Trophoblast cell (in vitro differentiated cells and primary cell): ENCODE measurements around the gene ALOX5.

Experiments used
- DNase-seq, 2 donors: peaks; one replicate each; pipeline ENCODE4 v3.0.0-alpha.2; 2016
- H2AFZ ChIP-seq: 2 replicates; pipeline ENCODE4 v1.6.1; 2013; ENCODE audit warnings: low read length, moderate library complexity, mild to moderate bottlenecking; ENCODE audit not compliant: insufficient read depth, poor library complexity
- H2AK5ac ChIP-seq: 2 replicates; pipeline ENCODE4 v1.6.1; 2013; ENCODE audit warnings: mild to moderate bottlenecking, low read length
- H2BK120ac ChIP-seq: 2 replicates; pipeline ENCODE4 v1.6.1; 2013; ENCODE audit warnings: low read length, mild to moderate bottlenecking, moderate library complexity; ENCODE audit not compliant: insufficient read depth, poor library complexity
- H2BK12ac ChIP-seq: 2 replicates; pipeline ENCODE4 v1.6.1; 2013; ENCODE audit warnings: mild to moderate bottlenecking, low read length, moderate library complexity
- H2BK5ac ChIP-seq: 2 replicates; pipeline ENCODE4 v1.6.1; 2013; ENCODE audit warnings: low read length, low read depth, moderate library complexity, mild to moderate bottlenecking; ENCODE audit not compliant: poor library complexity
- H3K14ac ChIP-seq: 2 replicates; pipeline ENCODE4 v1.6.1; 2013; ENCODE audit warnings: mild to moderate bottlenecking, low read length
- H3K18ac ChIP-seq: 2 replicates; pipeline ENCODE4 v1.6.1; 2013; ENCODE audit warnings: mild to moderate bottlenecking, low read length
- H3K23ac ChIP-seq: 2 replicates; pipeline ENCODE4 v1.6.1; 2013; ENCODE audit warnings: low read length
- H3K27ac ChIP-seq: 2 replicates; pipeline ENCODE4 v1.5.1; 2013; ENCODE audit warnings: low read depth, mild to moderate bottlenecking, inconsistent platforms, low read length, moderate library complexity
- H3K27me3 ChIP-seq: 2 replicates; pipeline ENCODE4 v1.6.1; 2013; ENCODE audit warnings: inconsistent platforms, mild to moderate bottlenecking, low read length, moderate library complexity; ENCODE audit not compliant: insufficient read depth
- H3K36me3 ChIP-seq, 2 experiments: 1 replicate in 1 of 2; 2 replicates in 1 of 2; pipeline ENCODE4 v1.6.1; 2013; ENCODE audit warnings: low read length in 2 of 2, mild to moderate bottlenecking in 2 of 2, moderate library complexity in 1 of 2; ENCODE audit not compliant: insufficient read depth in 2 of 2, control insufficient read depth in 1 of 2
- H3K4ac ChIP-seq: 2 replicates; pipeline ENCODE4 v1.6.1; 2013; ENCODE audit warnings: low read depth, mild to moderate bottlenecking, low read length, moderate library complexity
- H3K4me1 ChIP-seq, 2 experiments: 1 replicate in 1 of 2; 2 replicates in 1 of 2; pipeline ENCODE4 v1.6.1; 2013; ENCODE audit warnings: low read length in 2 of 2, mild to moderate bottlenecking in 2 of 2, moderate library complexity in 1 of 2; ENCODE audit not compliant: insufficient read depth in 2 of 2, control insufficient read depth in 1 of 2
- H3K4me2 ChIP-seq: 2 replicates; pipeline ENCODE4 v1.6.1; 2013; ENCODE audit warnings: inconsistent platforms, mild to moderate bottlenecking, low read length, moderate library complexity
- H3K4me3 ChIP-seq: 2 replicates; pipeline ENCODE4 v1.5.1; 2013; ENCODE audit warnings: mild to moderate bottlenecking, low read depth, low read length, inconsistent platforms
- H3K79me1 ChIP-seq: one replicate; pipeline ENCODE4 v1.6.1; 2013; ENCODE audit warnings: low read length
- H3K79me2 ChIP-seq: 2 replicates; pipeline ENCODE4 v1.6.1; 2013; ENCODE audit warnings: low read length, mild to moderate bottlenecking; ENCODE audit not compliant: control insufficient read depth, insufficient read depth, poor library complexity
- H3K9ac ChIP-seq: 2 replicates; pipeline ENCODE4 v1.6.1; 2013; ENCODE audit warnings: mild to moderate bottlenecking, low read length
- H3K9me3 ChIP-seq: 2 replicates; pipeline ENCODE4 v1.6.1; 2013; ENCODE audit warnings: low read depth, mild to moderate bottlenecking, control low read depth, inconsistent platforms, low read length; ENCODE audit not compliant: insufficient read depth
- H4K12ac ChIP-seq: 2 replicates; pipeline ENCODE4 v1.6.1; 2013; ENCODE audit warnings: low read depth, mild to moderate bottlenecking, low read length, moderate library complexity
- H4K8ac ChIP-seq: 2 replicates; pipeline ENCODE4 v1.6.1; 2013; ENCODE audit warnings: low read depth, mild to moderate bottlenecking, low read length, moderate library complexity
- H4K91ac ChIP-seq: one replicate; pipeline ENCODE4 v1.6.1; 2013; ENCODE audit warnings: low read depth, mild to moderate bottlenecking, low read length, moderate library complexity
- whole genome bisulfite sequencing: extraction: QIAGEN DNeasy Blood & Tissue Kit; methylation state at CpG from one replicate; pipeline ENCODE4 v1.1.7; 2013; ENCODE audit warnings: missing lambda C conversion rate; ENCODE audit not compliant: insufficient read length, insufficient coverage; ENCODE audit errors: extremely low coverage; 5-methylcytosine and 5-hydroxymethylcytosine counted together

Gene ALOX5

DNA sequence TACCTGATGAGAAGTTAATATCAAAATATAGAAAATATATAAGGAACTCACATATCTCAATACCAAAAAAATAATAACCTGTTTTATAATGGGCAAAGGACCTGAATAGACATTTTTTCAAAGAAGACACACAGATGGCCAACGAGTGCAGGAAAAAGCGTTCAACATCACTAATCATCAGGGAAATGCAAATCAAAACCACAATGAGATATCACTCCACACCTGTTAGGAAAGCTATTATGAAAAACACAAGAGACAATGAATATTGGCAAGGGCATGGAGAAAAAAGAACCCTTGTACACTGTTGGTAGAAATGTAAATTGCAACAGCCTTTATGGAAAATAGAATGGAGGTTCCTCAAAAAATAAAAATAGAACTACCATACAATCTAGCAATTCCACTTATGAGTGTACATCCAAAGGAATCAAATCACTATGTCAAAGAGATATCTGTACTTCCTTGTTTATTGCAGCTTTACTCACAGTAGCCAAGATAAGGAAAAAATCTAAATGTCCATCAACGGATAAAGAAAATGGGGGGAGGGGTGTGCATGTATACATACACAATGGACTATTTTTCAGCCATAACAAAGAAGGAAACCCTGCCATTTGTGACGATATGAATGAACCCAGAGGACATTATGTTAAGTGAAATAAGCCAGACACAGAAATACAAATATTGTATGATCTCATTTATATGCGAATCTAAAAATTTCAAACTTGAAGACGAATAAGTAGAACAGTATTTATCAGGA is 3.6 kb upstream of the ALOX5 start:
- H4K91ac ChIP-seq: no peak overlapping the region
- H2BK120ac ChIP-seq: no peak overlapping the region
- no peaks in the 10 kb centered on the region for H3K79me2 ChIP-seq
- H2BK12ac ChIP-seq: no peak overlapping the region
- H3K14ac ChIP-seq: no peak overlapping the region
- no peak overlapping the region for H3K4ac ChIP-seq
- H3K79me1 ChIP-seq: no peaks in the 10 kb centered on the region
- no peak overlapping the region for H3K27ac ChIP-seq
- DNase-seq: no peak
- peaks cover 18% of the 10 kb centered on the region for H3K27me3 ChIP-seq
- no peak overlapping the region for H3K18ac ChIP-seq
- H3K4me1 ChIP-seq: peaks cover 11 to 13% of the 10 kb centered on the region in 2 experiments
- no peaks in the 10 kb centered on the region for H3K36me3 ChIP-seq
- H2BK5ac ChIP-seq: no peak overlapping the region
- no peak overlapping the region for H3K9ac ChIP-seq
- no peak overlapping the region for H2AFZ ChIP-seq
- WGBS: no CpG with 5 or more reads among the region's 6 CpGs
- no peak overlapping the region for H4K8ac ChIP-seq
- H3K23ac ChIP-seq: no peak overlapping the region
- H3K4me3 ChIP-seq: no peak overlapping the region
- H4K12ac ChIP-seq: no peak overlapping the region
- no peak overlapping the region for H3K4me2 ChIP-seq
- peaks cover 4% of the 10 kb centered on the region for H3K9me3 ChIP-seq
- no peak overlapping the region for H2AK5ac ChIP-seq

DNA sequence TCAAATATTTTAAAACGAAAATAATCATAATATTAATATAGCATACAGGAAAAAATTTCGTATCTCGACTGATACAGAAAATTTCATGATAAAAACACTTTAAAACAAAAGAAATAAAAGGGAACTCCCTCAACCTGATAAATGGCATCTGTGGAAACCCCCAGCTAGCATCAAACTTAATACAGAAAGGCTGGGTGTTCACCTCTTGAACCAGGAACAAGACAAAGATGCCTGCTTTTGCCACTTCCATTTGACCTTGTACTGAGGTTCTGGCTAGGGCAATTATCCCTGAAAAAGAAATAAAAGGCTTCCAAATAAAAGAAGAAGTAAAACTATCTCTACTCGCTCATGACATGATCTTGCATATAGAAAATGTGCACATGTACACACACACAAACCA is 2.5 kb upstream of the ALOX5 start:
- Histone ChIP-seq H4K91ac (no peak overlapping the region), H4K8ac (no peak overlapping the region), H3K4me2 (no peak overlapping the region), H3K79me1 (no peaks in the 10 kb centered on the region), H2AK5ac (no peak overlapping the region), H3K27me3 (peaks cover 18% of the 10 kb centered on the region), H3K23ac (no peak overlapping the region), H3K79me2 (no peaks in the 10 kb centered on the region), H3K27ac (no peak overlapping the region), H3K4me3 (no peak overlapping the region), H3K36me3 (no peaks in the 10 kb centered on the region), H2BK12ac (no peak overlapping the region), H2BK5ac (no peak overlapping the region), H3K14ac (no peak overlapping the region), H4K12ac (no peak overlapping the region), H2BK120ac (no peak overlapping the region), H3K9ac (no peak overlapping the region), H2AFZ (no peak overlapping the region), H3K4me1 (peaks cover 11 to 13% of the 10 kb centered on the region in 2 experiments), H3K4ac (no peak overlapping the region), H3K9me3 (peaks cover 4% of the 10 kb centered on the region), H3K18ac (no peak overlapping the region)
- whole genome bisulfite sequencing: no CpG with 5 or more reads among the region's 4 CpGs
- DNase-seq: no peak

DNA sequence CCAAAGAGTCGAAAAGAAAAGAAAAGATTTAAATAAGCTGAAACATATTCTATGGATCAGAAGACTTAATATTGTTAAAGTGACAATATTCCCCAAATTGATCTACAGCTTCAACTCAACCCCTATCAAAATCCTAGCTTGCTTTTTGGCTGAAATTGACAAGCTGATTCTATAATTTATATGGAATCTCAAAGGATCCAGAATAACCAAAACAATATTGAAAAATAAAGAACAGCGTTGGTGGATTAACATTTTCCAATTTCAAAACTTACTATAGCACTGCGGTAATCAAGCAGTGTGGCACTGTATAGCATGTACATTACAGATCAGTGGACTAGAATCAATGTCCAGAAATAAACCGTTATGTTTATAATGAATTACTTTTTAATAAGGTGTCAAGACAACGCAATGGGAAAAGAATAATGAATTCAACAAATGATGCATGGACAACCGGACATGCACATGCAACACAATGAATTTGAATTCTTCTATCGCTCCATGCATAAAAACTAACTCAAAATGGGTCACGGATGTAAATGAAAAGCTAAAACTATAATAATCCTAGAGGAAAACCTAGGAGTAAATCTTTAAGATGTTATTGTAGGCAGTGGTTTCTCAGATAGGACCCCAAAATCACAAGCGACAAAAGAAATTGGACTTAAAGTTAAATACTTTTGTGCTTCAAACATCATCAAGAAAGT is 1.6 kb upstream of the ALOX5 start:
- WGBS: no CpG with 5 or more reads among the region's 9 CpGs
- H2BK5ac ChIP-seq: no peak overlapping the region
- no peak overlapping the region for H2AK5ac ChIP-seq
- H3K4ac ChIP-seq: no peak overlapping the region
- no peak overlapping the region for H2AFZ ChIP-seq
- DNase-seq: no peak
- H3K4me3 ChIP-seq: no peak overlapping the region
- H3K9me3 ChIP-seq: peaks cover 4% of the 10 kb centered on the region
- no peak overlapping the region for H4K91ac ChIP-seq
- no peak overlapping the region for H3K9ac ChIP-seq
- H2BK120ac ChIP-seq: no peak overlapping the region
- no peak overlapping the region for H4K12ac ChIP-seq
- H3K27ac ChIP-seq: no peak overlapping the region
- H3K79me1 ChIP-seq: no peaks in the 10 kb centered on the region
- H3K79me2 ChIP-seq: no peaks in the 10 kb centered on the region
- peaks cover 18% of the 10 kb centered on the region for H3K27me3 ChIP-seq
- no peak overlapping the region for H3K4me2 ChIP-seq
- no peak overlapping the region for H4K8ac ChIP-seq
- no peak overlapping the region for H3K23ac ChIP-seq
- H3K18ac ChIP-seq: no peak overlapping the region
- no peak overlapping the region for H3K14ac ChIP-seq
- H3K4me1 ChIP-seq: peaks cover 11 to 13% of the 10 kb centered on the region in 2 experiments
- H2BK12ac ChIP-seq: no peak overlapping the region
- no peaks in the 10 kb centered on the region for H3K36me3 ChIP-seq

DNA sequence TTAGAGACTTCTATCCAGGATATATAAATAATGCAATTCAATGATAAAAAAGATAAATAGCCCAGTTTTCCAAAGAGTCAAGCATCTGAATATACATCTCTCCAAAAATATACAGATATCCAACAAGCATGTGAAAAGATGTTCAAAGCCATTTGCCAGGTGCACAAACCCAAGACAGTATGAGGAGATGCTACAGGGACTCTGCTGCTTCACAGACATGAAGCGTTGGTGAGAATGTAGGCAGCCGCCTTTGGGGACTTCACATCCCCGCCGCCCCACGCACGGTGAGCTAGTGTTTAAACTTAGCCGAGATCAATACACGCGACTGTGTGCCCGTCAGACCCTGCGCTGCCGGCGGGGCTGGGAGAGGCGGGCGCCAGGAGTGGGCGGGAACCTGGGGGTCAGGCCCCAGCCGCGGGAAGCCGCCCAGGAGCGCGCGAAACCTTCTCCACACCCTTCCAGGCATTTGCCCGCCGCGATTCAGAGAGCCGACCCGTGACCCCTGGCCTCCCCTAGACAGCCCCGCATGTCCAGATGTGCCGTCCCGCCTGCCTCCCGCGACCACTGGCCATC is 927 bp upstream of the ALOX5 start:
- Histone ChIP-seq H2AK5ac (no peak overlapping the region), H2BK5ac (no peak overlapping the region), H3K79me2 (no peaks in the 10 kb centered on the region), H2AFZ (peak overlapping the region; percentile 39), H3K18ac (no peak overlapping the region), H4K12ac (no peak overlapping the region), H2BK12ac (no peak overlapping the region), H3K9ac (no peak overlapping the region), H3K9me3 (peaks cover 4% of the 10 kb centered on the region), H3K4me3 (no peak overlapping the region), H3K4me1 (peaks cover 11 to 13% of the 10 kb centered on the region in 2 experiments), H3K79me1 (no peaks in the 10 kb centered on the region), H2BK120ac (no peak overlapping the region), H3K4ac (no peak overlapping the region), H3K23ac (no peak overlapping the region), H3K4me2 (peak overlapping the region; percentile 59), H3K14ac (no peak overlapping the region), H4K91ac (no peak overlapping the region), H4K8ac (no peak overlapping the region), H3K27ac (no peak overlapping the region), H3K36me3 (no peaks in the 10 kb centered on the region), H3K27me3 (peaks cover 18% of the 10 kb centered on the region)
- no CpG with 5 or more reads among the region's 32 CpGs for WGBS
- no peak for DNase-seq
